GM21526 (cell line): ENCODE measurements around the gene MYL1.

ENCODE experiments used
- ATAC-seq: cut with Tn5 transposase; IDR thresholded peaks from one replicate; pipeline ENCODE4 v1.9.1; 2021; ENCODE audit warnings: moderate library complexity; ENCODE audit not compliant: unreplicated experiment, low FRiP score

MYL1 gene

DNA sequence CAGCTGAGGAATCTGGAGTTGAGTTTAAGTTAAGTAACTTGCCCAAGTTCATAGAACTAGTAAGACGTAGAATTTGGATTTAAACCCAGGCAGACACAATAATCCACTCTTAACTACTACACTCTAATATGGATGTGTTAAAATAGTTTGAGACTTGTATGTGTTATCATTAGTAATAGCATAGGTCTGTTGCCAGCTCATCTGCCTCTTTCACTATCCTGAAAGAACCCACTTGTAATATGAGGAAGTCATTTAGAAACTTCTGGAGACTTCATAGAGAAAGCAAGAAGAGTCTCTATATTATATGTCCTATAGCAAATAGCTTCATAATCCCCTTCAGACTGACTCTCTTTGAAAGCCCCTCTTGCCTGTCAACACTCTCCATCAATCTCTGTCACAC, 46.7 kb downstream of the MYL1 start:
- ATAC-seq = no peak

DNA sequence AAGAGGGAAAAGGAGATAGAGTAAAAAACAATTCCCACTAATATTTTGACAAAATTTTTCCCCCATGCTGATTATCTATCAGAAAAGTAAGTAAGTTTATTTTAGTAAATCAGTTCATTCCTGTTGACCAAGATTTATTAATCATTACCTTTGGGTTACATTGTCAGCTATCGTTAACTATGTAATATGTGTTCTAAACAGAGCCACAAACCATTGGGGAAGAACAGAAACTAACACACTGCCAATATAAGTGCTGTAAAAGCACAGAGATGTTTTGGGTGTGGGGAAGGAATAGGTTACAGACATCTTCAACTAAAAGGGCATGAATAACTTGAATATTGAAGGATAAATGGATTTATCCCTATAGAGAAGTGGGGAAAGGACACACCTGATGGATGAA, 47.3 kb downstream of the MYL1 start:
- ATAC-seq = no peak

DNA sequence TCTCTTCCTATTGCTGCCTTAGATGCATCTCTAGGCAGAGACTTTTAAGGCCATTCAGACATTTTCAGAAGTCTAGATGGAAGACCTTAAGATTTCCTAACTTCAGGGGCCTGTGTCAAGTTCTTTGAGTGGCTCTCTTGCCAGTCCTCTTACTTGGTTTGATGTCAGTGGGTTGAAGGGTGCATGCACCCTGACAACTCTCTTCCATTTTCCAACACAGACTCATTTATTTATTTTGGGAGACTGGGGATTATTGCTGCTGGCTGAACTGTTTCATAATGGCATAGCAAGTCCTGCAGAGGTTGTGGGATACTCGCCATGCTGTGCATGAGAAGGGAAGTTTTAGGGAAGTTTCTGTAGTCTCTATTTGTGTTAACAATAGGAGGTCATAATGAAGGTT, 50.7 kb downstream of the MYL1 start:
- ATAC-seq = no peak

DNA sequence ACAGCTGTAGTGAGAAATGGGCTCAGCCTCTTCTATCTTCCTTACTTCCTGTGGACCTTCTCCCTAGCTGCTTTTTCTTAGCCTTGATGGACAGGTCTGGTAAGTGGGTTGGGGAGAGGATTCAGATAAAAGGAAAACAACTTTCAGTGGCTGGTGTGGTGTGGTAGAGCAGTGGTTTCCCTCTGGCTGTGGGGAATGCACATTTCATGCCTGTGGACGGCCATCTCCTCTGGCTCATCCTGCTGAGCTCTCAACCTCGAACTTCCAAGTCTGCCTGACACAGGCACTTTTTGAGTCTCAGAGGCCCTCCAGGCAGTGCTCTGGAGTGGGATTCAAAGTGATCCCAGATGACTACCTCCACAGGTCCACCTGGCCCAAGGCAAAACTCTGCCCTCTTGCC, 51.1 kb downstream of the MYL1 start:
- no peak for ATAC-seq

DNA sequence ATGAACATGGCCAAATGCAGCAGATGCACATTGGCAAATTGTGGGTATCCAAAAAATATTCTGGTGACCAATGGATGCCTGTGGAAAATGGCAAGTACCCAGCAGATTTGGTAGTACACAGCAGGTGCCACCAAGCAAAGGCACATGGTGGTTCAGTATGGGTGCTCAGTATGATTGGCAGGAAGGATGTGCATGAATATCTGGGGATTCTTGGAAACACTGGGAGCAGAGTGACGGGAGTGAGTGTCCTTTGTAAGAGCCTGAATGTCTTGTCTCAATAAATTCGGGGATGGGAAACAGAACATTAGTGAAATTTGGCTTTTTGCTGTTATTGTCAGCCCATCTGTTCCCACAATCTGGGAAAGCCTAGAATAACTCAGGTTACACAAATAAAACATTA, 52.9 kb downstream of the MYL1 start:
- ATAC-seq = no peak

DNA sequence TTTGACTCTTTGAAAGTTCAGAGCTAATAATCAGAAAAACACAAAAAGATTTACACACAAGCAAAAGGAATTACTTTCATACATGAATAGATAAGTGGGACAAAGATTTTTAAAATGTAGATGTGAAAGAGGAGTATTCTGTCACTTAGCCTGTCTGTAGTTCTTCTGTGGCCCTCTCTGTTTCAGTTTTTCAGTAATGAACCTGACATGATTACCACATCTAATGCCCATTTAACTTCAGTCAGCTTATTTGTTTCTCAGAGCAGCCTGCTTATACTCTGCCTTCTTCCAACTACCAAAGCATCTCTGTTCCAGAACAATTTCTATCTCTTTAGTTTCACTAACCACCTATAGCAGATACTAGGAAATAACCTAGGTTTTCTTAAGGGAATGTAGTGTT, 55.3 kb downstream of the MYL1 start:
- ATAC-seq = no peak

DNA sequence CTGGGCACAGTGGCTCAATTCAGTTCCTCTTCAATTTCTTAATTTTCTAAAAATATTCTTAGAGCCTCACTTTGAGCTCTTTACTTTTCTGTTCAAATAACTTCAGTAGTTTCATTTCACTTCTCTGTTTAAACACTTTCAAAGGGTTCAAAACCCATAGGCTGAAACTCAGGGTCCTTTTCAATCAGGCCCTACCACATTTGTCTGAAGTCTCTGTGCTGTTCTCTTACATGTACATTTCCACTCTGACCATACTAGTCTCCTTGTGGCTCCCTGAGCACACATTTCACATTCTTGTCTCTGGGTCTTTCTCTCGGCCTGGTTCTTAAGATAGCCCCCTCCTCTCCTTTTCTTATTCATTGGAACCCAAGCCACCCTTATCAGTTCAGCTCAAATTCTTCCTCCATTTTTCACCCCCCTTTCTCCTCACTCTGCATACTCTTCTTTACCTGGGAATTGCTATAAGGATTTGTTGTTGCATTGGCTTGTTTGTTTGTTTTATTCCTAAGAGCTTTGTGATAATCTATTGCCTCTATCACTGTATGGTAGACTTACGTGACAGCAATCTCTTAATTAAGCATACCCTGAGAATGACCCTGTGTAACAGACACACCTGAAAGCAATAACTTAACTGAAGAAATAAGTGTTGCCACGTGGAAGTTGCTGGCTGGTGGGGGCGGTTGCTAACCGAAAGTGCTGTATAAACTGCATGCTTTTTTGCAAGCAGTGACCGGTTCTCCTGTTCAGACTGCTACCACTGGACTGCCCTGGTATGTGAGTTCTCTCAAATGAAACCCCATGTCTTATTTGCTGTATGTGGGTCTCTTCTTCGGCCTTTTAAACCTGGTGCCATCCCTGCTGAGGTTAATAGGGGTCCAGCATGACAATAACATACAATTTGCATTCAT, 62.0 kb downstream of the MYL1 start:
- no peak for ATAC-seq

DNA sequence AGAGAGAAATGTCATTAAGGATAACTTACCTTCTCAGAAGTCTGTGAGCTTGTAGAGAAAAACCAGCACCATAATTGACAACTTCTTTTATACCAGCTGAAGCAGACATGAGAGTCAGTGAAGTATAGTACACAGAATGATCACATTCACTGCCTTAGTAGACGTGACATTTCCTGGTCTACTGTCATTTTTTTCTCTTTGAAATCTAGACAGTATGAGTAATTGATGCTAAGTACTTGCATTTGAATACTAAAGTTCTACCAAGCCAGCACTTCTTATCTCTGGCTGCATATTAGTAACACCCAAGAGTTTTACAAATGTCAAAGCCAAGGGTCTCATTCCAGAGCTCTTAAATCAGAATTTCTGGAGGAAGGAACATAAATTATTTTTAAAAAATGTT, 64.4 kb downstream of the MYL1 start:
- no peak for ATAC-seq
